IPS-NIHi7 (cell line): ENCODE measurements around the gene NPBWR2.
"Not testable (repeated sequence)": the region's sequence is repeated elsewhere in the genome, so short reads cannot be mapped to it uniquely, and the experiment has no call there.

Experiments used
- DNase-seq: peaks from one replicate; pipeline ENCODE4 v3.0.0; 2012; ENCODE audit warnings: mixed read lengths; ENCODE audit errors: extremely low spot score

NPBWR2 gene

DNA sequence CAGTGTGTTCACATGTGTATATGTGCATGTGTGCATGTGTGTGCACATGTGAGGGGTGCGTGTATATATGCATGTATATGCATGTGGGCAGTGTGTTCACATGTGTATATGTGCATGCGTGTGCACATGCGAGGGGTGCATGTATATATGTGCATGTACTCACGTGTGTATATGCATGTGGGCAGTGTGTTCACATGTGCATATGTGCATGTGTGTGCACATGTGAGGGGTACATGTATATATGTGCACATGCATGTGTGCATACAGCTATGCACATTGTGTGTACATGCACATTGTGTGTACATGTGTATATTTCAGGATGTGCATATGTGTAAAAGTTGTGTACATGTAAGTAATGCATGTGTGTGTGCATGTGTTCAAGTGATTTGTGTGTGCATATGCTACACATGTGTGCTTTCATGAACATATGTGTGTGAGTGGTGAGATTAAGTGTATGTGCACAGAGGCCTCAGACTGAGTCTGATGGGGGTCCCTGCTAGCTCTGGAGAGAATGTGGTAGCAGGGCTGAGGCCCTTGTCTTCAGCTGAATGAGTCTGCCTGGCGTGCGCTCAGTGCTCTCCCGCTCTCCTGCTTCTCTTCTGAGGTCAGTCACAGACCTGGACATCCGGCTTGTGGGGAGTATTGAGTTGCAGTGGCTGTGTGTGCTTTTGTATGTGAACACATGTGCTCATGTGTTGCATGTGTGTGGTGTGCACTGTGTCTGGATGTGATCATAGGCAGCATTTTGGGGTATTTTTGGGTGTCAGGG is 37.0 kb upstream of the NPBWR2 start:
- no peak for DNase-seq

DNA sequence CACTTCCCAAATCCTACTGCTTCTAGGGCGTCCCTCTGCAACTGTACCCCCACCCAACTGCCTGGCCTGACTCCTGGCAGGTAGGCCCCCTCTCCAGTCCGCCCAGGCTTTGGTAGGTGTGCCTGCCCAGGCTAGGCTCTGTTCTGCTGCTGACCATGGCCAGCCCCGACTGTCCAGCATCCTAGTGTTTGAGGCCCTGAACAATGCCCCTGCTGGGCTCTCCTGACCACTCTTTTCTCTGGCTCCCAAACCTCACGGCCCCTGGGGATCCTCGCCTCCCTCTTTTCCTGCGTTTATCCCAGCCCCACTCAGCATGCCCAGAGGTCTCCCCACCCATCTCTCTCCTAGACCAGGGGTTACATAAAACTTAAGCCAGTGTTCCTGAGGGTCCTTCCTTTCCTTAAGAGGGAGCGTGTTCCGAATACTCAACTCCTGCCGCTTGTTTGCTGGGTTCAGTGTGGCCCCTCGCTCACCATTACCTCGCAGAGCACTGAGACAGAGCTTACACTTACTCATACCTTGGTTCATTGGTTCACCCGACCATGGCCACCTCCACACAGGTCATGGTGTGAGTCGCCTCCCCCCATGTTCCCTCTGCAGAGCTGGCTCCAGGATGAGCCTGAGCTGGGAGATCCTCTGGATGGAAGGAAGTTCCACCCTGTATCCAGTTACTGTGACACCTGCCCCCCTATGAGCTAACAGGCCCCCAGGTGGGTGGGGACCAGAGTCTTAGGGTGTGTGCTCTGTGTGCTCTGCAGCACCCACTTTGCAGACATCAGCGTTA is 35.8 kb upstream of the NPBWR2 start:
- no peak for DNase-seq

DNA sequence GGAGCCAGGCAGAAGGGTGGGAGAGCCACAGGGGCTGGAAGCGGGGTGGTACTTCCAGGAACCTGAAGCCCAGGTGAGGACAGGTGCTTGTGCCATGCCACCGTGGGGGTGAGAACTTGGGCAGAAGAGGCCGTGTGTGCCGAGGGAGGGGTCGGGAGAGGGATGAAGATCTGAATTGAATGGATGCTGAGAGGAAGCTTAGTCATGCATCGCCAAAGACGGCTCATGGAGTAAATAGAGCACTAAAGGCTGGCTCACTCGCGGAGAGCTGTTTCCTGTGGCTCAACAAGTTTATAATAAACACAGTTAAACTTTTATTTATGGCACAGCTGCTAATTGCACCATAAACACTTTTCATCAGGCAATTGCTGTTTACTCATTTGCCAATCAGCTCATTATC is 35.2 kb upstream of the NPBWR2 start:
- no peak for DNase-seq

DNA sequence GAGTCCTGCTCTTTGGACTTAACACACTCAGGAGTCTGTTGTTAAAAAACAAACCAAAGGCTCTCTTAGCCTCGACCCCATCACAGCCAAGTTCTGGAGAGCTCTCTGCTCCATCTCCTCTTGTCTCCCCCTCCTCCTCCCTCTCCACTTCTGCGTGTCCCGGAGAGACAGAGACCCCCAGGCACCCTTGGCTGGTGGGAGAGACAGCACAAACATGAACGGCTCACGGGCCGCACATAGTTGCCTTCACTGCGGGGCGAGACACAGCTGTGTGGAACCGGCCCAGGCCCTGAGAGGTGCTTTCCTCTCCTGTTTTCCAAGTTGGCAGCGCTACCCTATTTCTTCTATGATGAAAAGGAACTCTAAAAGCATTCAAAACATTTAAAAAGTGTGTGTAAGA is 33.6 kb upstream of the NPBWR2 start:
- DNase-seq, result no peak

DNA sequence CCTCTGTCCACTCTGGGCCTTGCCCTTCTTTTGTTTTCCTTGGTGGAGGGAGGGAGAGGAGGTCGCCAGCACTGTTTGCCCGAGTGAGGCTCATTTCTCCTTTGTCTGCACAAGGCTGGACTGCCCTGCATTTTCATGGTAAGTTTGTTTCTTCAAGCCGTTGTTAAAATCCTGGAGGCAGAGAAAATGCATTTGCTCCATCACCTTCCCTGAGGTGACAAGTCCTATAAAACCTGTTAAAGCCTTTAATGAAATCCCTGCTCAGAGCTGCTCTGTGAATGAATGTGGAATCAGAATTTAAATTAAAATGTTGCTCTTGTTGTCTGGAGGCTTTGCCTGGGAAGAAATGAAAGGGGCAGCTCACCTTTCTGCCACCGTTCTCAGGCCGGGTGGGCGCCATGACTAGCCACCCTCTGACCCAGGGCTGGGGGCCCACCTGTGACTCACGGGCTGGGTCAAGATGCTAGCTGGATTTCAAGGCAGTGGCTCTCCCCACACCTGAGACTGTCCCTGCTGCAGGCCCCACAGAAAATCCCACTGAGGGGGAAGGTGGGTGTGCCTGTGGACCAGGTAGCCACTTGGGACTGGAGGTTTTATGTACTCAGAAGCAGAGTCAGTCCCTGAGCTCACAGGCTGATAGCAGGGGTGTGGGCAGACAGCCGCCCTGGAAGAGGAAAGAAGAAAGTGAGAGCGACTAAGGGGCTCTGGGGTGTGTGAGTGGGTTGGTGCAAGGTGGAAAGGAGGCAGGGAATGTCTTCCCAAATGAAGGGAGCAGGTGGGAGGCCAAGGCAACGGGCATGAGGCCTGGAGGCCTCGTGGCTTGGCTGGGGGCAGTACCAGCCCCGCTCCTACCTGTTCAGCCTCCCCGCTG is 32.9 kb upstream of the NPBWR2 start:
- DNase-seq, result no peak

DNA sequence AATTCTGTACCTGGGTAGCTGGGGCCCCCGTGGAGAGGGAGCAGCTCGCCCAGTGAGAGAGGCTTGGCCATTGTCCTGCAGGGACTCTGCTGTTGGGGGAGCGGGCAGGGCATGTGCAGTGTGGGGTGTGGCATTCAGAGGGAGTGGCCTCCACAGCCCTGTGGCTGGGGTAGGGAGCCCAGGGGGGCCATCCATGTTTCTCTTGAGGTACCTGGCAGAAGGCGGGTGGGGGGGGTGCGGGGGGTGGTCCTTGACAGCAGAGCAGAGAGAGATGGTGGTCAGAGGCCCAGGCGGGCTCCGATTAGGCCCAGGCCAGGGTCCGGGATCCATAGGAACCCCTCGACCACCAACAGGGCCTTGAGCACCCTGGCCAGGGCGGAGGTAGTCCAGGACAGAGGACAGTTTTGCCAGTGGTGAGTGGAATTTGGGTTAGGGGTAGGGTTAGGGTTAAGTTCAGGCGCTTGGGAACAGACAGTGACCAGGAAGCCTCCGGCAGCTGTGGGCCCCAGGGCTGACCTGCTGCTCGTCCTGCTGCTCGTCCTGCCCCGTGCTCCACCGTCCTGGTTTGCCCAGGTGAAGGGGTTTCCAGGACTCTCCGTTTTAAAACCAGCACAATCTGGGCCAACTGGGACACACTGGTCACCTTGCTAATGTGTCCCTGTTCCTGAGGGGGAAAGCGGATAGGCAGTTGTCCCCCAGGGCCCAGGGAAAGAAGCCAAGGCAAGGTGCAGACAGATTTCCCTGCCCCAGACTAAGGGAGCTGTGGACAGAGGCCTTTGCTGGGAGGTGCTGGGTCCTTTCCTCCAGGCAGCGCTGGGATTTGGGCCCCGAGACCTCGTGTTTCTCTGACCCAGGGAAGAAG is 32.1 kb upstream of the NPBWR2 start:
- DNase-seq, result no peak

DNA sequence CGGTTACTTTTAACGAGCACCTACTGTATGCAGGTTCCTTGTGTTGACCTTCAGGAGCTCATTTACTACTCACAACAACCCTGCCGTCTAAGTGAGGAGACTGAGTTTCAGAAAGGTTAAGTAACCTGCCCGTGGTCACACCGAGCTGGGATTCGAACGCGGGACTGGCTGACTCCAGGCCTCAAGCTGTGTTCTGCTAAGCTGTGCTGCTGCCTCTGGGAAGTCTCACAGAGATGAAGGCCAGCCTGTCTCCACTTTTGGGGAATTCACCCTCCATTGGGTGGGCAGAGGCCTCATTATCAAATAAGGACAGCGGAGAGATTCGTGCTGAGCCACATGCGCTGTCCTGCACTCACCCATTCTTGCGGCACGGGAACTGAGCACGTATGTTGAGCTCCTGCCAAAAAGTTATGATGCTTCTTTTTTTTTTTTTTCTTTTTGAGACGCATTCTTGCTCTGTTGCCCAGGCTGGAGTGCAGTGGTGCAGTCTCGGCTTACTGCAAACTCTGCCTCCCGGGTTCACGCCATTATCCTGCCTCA is 31.0 kb upstream of the NPBWR2 start:
- no peak for DNase-seq

DNA sequence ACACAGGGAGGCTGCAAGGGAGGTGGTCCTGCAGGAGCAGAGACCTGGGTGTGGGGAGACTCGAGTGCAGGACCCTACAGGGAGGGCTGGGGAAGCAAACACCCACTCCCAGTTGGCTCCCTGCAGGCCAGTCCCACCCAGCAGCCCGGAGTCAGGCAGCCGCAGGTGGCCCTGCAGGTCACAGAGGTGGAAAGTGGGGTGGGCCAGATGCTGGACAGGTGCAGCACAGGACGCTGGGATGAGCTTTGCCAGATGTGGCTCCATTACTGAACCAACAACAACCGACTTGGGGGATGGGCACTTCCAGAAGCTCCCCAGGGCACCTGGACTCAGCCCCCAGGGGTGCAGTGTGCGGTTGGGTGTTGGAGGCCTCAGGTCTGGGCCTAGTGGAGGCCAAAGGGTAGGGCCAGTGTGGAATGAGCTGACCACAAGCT is 30.2 kb upstream of the NPBWR2 start:
- no peak for DNase-seq

DNA sequence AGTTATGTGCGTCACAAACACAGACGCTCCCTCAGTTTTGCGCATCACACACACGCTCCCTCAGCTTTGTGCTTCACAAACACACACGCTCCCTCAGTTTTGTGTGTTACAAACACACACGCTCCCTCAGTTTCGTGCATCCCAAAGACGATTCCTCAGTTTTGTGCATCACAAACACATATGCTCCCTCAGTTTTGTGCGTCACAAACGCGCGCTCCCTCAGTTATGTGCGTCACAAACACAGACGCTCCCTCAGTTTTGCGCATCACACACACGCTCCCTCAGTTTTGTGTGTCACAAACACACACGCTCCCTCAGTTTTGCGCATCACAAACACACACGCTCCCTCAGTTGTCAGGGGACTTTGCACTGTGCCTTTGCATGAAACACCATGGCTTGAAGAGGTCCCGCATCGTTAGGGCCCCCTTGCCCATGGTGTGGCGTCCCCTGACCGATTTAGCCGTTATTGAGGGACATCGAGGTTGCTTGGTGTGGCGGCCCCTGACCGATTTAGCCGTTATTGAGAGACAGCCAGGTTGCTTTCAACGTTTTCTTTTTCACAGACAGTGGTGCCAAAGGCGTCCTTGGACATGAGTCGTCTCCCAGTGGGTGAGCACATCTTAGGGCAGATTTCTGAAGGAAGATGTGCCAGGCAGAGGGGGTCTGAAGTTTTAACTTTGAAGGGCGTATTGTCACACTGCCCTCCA is 28.8 kb upstream of the NPBWR2 start:
- DNase-seq, result no peak

DNA sequence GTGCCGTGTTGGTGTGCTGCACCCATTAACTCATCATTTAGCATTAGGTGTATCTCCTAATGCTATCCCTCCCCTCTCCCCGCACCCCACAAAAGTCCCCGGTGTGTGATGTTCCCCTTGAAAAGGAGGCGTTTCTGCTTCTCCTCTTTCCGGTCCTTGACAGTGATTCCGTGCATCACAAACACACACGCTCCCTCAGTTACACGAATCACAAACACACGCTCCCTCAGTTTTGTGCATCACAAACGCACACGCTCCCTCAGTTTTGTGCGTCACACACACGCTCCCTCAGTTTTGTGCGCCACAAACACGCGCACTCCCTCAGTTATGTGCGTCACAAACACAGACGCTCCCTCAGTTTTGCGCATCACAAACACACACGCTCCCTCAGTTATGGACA is 27.4 kb upstream of the NPBWR2 start:
- DNase-seq, result not testable (repeated sequence)

DNA sequence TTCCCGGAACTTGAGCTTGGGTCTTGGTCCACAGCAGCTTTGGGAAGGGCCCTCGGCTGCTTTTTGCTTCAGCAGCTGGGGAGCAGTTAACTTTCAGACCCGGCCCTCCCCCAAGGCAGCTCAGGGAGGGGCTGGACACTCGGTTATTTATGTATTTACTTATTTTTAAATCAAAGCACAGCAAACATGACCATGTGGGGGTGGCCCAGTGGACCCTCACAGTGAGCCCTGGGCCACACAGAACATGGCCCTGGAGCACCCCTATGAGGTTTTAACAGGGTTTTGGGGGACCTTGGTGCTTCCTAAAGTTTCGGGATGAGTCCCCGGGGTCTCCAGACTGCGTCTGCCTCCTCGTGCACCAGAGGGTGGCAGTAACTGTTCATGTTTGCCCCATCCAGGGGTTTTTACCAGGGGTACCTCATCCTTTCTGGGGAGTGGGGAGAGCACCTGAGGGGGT is 26.6 kb upstream of the NPBWR2 start:
- peak; percentile 70 for DNase-seq

DNA sequence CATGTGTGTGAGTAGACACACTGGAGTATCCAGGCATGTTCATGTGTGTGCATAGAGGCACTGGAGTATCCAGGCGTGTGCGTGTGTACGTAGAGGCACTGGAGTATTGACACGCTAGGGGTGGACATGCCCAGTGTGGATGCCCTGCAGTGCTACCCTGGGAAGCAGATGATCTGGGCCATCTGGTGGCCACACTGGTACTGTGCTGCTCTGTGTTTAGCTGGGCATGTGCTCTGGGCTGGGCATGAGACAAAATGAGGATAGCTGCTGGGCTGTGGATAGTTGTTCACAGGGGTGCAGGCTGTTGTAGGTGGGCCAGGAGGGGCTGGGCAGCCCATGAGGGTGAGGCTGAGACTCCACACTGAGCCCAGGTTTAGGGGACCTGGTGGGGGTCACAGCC is 24.0 kb upstream of the NPBWR2 start:
- DNase-seq, result no peak

DNA sequence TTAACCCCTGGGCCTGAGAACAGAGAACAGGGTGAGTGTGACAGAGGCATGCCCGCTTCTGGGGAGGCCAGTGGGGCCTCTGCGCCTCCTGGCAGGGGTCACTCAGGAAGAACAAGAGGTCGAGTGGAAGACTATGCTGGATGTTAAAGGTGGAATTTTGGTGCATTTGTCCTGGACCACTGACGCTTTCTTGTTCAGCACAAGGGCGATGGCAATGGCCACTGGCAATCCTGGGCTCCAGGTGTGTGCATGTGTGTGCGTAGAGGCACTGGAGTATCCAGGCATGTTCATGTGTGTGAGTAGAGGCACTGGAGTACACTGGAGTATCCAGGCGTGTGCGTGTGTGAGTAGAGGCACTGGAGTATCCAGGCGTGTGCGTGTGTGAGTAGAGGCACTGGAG is 23.5 kb upstream of the NPBWR2 start:
- DNase-seq, result no peak

DNA sequence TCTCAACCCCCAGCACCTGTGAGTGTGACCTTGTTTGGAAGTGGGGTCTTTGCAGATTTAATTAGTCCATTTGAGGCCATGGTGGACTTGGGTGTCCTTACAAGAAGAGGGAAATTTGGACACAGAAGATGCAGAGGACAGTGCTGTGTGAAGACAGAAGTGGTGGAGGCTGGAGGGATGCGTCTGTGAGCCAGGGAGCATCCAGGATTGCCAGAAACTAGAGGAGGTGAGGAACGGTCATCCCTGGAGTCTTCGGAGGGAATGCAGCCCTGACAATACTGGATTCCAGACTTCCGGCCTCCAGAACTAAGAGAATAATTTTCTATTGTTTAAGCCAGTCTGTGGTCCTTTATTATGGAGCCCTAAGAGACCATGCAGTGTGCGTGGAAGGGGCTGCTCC is 22.9 kb upstream of the NPBWR2 start:
- no peak for DNase-seq

DNA sequence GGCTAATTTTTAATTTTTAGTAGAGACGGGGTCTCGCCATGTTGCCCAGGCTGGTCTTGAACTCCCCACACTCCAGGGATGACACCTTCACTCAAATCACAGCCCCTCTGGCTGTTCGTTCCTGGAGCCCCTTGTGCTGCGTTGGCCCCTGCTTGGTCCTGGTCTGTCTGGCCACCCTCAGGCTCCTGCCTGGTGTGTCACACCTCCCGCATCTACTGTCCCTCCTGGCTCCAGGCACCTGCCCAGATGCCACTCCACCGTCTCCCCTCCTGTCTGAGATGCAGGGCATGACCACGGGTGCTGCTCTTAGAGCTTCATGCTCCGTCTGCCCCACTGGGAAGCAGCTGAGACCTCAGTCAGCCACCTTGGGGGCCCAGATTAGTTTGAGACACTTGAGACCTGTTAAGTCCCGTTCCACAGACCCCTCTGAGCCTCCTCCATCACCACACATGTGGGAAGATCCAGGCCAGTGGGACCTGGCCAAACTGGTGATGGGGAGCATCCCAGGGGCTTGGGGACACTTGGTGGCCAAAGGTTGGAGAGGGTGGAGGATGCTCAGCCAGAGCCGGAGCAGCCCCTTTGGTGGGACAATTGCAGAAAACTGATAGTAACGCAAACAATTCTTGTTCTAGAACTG is 21.9 kb upstream of the NPBWR2 start:
- DNase-seq, result no peak

DNA sequence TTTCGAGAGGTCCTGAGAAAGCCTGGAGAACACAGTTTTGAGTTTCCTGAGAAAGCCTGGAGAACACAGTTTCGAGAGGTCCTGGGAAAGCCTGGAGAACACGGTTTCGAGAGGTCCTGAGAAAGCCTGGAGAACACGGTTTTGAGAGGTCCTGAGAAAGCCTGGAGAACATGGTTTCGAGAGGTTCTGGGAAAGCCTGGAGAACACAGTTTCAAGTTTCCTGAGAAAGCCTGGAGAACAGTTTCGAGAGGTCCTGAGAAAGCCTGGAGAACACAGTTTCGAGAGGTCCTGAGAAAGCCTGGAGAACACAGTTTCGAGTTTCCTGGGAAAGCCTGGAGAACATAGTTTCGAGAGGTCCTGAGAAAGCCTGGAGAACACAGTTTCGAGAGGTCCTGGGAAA is 16.2 kb upstream of the NPBWR2 start:
- DNase-seq, result not testable (repeated sequence)

DNA sequence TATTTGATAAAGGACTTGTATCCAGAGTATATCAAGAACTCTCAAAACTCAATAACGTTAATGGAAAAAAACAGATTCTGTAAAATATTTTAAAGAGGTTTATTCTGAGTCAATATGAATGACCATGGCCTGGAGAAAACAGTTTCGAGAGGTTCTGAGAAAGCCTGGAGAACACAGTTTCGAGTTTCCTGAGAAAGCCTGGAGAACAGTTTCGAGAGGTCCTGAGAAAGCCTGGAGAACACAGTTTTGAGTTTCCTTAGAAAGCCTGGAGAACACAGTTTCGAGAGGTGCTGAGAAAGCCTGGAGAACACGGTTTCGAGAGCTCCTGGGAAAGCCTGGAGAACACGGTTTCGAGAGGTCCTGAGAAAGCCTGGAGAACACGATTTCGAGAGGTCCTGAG is 15.6 kb upstream of the NPBWR2 start:
- DNase-seq, result not testable (repeated sequence)

DNA sequence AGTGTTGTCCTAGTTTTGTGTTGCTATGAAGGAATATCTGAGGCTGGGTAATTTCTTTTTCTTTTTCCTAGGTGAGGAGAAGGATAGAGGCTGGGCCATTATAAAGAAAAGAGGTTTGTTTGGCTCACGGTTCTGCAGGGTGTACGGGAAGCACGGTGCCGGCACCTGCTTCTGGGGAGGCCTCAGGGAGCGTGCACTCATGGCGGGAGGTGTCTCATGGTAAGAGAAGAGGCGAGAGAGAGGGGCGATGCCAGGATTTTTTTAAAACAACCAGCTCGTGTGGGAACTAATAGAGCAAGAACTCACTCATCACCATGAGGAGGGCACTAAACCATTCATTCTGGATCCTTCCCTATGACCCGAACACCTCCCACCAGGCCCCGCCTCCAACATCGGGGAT is 14.2 kb upstream of the NPBWR2 start:
- DNase-seq, result no peak

DNA sequence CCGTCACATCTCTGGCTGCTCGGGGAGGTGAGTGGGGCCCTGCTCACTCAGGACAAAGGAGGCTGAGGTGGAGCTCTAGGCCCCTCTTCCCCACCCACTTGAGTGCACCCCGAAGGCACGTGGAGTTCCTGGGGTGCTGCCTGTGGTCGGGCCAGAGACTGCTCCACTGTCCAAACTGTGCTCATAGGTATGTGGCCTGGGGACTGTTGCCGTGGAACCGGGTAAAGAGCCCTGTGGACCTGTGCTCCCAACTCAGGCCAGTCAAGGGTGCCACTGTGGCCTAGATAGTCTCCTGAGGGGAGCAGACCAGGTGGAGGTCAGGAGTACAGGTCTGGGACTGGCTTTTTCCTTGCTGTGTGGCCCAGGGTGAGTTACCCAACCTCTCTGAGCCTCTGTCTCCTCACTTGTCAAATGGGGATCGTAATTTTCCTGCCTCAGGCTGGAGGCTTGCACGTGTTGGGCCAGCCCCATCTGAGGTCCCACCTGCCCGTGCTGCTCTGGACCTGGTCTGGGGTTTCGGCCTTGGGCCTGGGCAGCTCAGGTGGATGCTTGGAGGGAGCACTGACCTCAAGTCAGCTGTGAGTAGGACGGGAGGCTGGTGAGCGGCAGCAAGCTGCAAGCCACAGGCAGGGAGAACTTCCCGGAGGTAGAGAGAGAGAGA is 12.4 kb upstream of the NPBWR2 start:
- DNase-seq, result no peak
